ENCODE results near the gene AQP12B. TPM values are rescaled to one million over a fixed set of nuclear protein-coding genes. Genes with fewer than 3 reads are reported as not detected.

The AQP12B gene
- total and polyA plus RNA-seq, 2 of the 8 experiments (the other 6 are each of a cell fraction or from before 2014, with no cell fraction given) = not detected

GRCh38 chr2:240686460-240686859 is 3.8 kb upstream of the AQP12B start:
- Histone ChIP-seq H3K79me1 (ENCODE audit: low read depth, low read length) (no peaks in the 10 kb centered on the region), H2BK120ac (replicated peaks; ENCODE audit: low read depth, low read length) (no peak overlapping the region), H3K56ac (replicated peaks; ENCODE audit: insufficient read length, low read depth, low read length) (no peak overlapping the region), H3K14ac (ENCODE audit: insufficient read length) (no peak overlapping the region), H3K23ac (ENCODE audit: insufficient read length) (no peak overlapping the region), H3K27ac (ENCODE audit: low read depth, low read length) (no peak overlapping the region), H3K9me3 (ENCODE audit: insufficient read depth in 2 of 2, low read depth in 1 of 2, low read length in 1 of 2) (no peaks in the 10 kb centered on the region), H3K4me3 (ENCODE audit: extremely low read depth in 1 of 4, insufficient read depth in 2 of 4, low read depth in 3 of 4, low read length in 4 of 4) (no peak overlapping the region), H3K79me2 (ENCODE audit: control insufficient read depth in 1 of 2, insufficient read depth in 2 of 2, low read length in 2 of 2) (no peaks in the 10 kb centered on the region), H3K18ac (ENCODE audit: extremely low read depth, low read length) (no peak overlapping the region), H4K8ac (ENCODE audit: extremely low read depth, insufficient read depth, low read length) (no peak overlapping the region), H3K9ac (replicated peaks in 1 of 4; ENCODE audit: extremely low read depth in 1 of 4, low read depth in 3 of 4, low read length in 3 of 4) (no peak overlapping the region), H3K4me2 (ENCODE audit: insufficient read depth in 1 of 2, low read depth in 2 of 2, low read length in 2 of 2) (no peak overlapping the region), H2BK15ac (ENCODE audit: low read length) (no peak overlapping the region), H3K27me3 (replicated peaks in 1 of 4; ENCODE audit: control insufficient read depth in 3 of 4, extremely low read depth in 1 of 4, insufficient read depth in 3 of 4, low read length in 3 of 4) (no peaks in the 10 kb centered on the region; a peak in 1 of 7 replicates), H4K91ac (replicated peaks; ENCODE audit: insufficient read length, low read length) (no peak overlapping the region), H2BK12ac (ENCODE audit: low read depth, low read length) (no peak overlapping the region), H4K20me1 (replicated peaks in 1 of 2; ENCODE audit: control insufficient read depth in 1 of 2, insufficient read depth in 2 of 2, low read length in 2 of 2) (no peaks in the 10 kb centered on the region), H2BK20ac (ENCODE audit: low read length) (no peak overlapping the region), H3K23me2 (ENCODE audit: low read depth, low read length) (no peaks in the 10 kb centered on the region), H3K36me3 (ENCODE audit: control insufficient read depth in 2 of 4, insufficient read depth in 4 of 4, low read length in 3 of 4) (no peaks in the 10 kb centered on the region), H3K4ac (replicated peaks; ENCODE audit: insufficient read length, low read depth, low read length) (no peak overlapping the region), H2AFZ (ENCODE audit: low read length) (no peak overlapping the region), H2BK5ac (ENCODE audit: low read depth, low read length) (no peak overlapping the region), H2AK5ac (ENCODE audit: low read depth, low read length) (no peak overlapping the region), H4K5ac (ENCODE audit: insufficient read length, low read depth, low read length) (no peak overlapping the region), H3K4me1 (replicated peaks in 1 of 4; ENCODE audit: control insufficient read depth in 3 of 4, insufficient read depth in 4 of 4, low read length in 3 of 4) (peaks cover 0 to 3% (median 0%) of the 10 kb centered on the region in 4 experiments; a peak in 2 of 7 replicates)
- no peak for TF ChIP-seq ATF3 (IDR thresholded peaks at IDR 0.05; ENCODE audit: insufficient read depth, low read depth, low read length)
- no peak for TF ChIP-seq BRCA1 (IDR thresholded peaks at IDR 0.05; ENCODE audit: low read depth, low read length)
- no peak for TF ChIP-seq MAFK (IDR thresholded peaks at IDR 0.05; ENCODE audit: low read depth, low read length)
- TF ChIP-seq CTBP2 (IDR thresholded peaks at IDR 0.05; ENCODE audit: borderline replicate concordance, insufficient read depth, insufficient read length, low read length) = no peak
- no peak for TF ChIP-seq GABPA (IDR thresholded peaks at IDR 0.05; ENCODE audit: borderline replicate concordance, insufficient read depth, low read length)
- no peak for TF ChIP-seq JUND (IDR thresholded peaks at IDR 0.05; ENCODE audit: low read length)
- TF ChIP-seq TAF7 (optimal IDR thresholded peaks at IDR 0.05; ENCODE audit: borderline replicate concordance, low read depth, low read length) = no peak
- no peak for TF ChIP-seq HDAC6 (IDR thresholded peaks at IDR 0.05; ENCODE audit: low read depth, low read length)
- no peak for TF ChIP-seq MAX (IDR thresholded peaks at IDR 0.05)
- no peak for TF ChIP-seq RBBP5 (IDR thresholded peaks at IDR 0.05; ENCODE audit: borderline replicate concordance, low read depth, low read length)
- TF ChIP-seq NRF1 (IDR thresholded peaks at IDR 0.05; ENCODE audit: low read depth, low read length) = no peak
- POLR2A ChIA-PET (ENCODE audit: partially characterized antibody) = no interaction called here
- CTCF ChIA-PET (ENCODE audit: partially characterized antibody) = interaction anchor here (1.3 to 1.6 kb wide), 2 partner anchors 37 to 82 kb away, joined by 3 read pairs; no protein-coding TSS in a partner anchor
- no peak for DNase-seq (ENCODE audit: low read depth in 1 of 2, low spot score in 2 of 2)
- no peak for FAIRE-seq
- 82% methylated on average over 6 of the region's 6 CpGs; no CpG with 5 or more reads in 1 of the 2 experiments for WGBS, 2 experiments (ENCODE audit: extremely low coverage in 1 of 2, insufficient coverage in 1 of 2, insufficient read length in 1 of 2, insufficient replicate concordance in 2 of 2, low coverage in 1 of 2, low lambda C conversion rate in 2 of 2, missing lambda C conversion rate in 1 of 2)
